ENCODE data around the gene CCDC157. TPM values are rescaled to one million over a fixed set of nuclear protein-coding genes. Genes with fewer than 3 reads are reported as not detected.

CCDC157 gene
- total RNA-seq, 2 experiments from 2014 or later = 2.2 to 2.4 TPM

DNA sequence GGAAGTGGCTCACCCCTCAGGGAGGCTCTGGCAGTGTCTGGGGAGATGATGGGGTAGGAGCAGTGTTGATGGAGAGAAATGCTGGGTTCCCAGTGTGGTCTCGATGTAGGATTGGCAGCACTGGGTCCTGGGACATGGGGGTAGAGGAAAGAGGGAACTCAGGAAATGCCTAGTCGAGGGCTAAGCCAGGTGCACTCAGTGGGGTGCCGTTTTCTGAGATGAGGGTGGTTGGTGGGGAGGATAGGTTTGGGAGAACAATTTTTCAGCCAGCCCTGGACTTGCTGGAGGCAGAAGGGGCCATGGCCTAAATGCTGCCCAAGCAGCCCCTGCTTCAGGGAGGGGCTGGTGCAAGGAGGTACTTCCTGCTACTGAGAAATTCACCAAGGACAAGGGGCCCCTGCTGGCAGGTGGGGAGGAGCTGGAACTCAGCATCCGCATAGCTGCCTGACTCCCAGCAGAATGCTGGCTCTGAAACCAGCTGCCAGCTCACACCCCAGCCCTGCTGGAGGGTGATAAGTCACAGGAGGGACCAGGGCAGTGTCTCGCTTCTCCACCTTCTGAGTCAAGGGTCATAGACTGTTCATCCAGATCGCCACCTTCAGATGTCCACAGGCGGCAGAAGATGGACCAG is 6.0 kb downstream of the CCDC157 start:
- CTCF ChIA-PET = no interaction called here
- POLR2A ChIA-PET = interaction anchor here (0.5 kb wide), 1 partner anchor 177 kb away, joined by 3 read pairs; no protein-coding TSS in a partner anchor
- Mint-ChIP-seq H3K9me3 (no peaks in the 10 kb centered on the region), H3K4me3 (no peak overlapping the region), H3K4me1 (ENCODE audit: low read depth) (peaks cover 2% of the 10 kb centered on the region), H3K27ac (no peak overlapping the region), H3K36me3 (ENCODE audit: low read depth) (no peaks in the 10 kb centered on the region), H3K27me3 (no peaks in the 10 kb centered on the region)
- intact Hi-C loops (cut with micrococcal nuclease) = no loop called here
- DNase-seq = no peak
- no peak for ATAC-seq
- TF ChIP-seq, protein P1, sequence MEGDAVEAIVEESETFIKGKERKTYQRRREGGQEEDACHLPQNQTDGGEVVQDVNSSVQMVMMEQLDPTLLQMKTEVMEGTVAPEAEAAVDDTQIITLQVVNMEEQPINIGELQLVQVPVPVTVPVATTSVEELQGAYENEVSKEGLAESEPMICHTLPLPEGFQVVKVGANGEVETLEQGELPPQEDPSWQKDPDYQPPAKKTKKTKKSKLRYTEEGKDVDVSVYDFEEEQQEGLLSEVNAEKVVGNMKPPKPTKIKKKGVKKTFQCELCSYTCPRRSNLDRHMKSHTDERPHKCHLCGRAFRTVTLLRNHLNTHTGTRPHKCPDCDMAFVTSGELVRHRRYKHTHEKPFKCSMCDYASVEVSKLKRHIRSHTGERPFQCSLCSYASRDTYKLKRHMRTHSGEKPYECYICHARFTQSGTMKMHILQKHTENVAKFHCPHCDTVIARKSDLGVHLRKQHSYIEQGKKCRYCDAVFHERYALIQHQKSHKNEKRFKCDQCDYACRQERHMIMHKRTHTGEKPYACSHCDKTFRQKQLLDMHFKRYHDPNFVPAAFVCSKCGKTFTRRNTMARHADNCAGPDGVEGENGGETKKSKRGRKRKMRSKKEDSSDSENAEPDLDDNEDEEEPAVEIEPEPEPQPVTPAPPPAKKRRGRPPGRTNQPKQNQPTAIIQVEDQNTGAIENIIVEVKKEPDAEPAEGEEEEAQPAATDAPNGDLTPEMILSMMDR (IDR thresholded peaks at IDR 0.05) = no peak

DNA sequence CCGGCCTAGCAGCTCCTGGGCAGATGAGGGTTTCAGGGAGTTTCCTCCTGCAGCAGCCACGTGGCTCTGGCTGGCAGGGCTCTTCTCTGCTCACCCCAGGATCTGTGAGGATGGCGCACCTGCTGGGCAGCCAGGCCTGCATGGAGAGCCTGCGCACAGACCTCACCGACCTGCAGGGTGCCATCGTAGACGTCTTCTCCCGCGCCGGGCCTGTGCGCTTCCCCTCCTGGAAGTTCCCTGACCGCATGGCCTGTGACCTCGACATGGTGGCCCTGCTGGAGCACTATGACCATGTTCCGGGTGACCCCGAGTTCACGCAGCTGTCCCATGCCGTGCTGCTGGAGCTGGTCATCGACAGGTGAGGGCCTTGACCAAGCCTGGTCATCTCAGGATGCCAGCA is 9.1 kb downstream of the CCDC157 start:
- Mint-ChIP-seq H3K9me3 (no peaks in the 10 kb centered on the region), H3K36me3 (ENCODE audit: low read depth) (no peaks in the 10 kb centered on the region), H3K4me1 (ENCODE audit: low read depth) (no peaks in the 10 kb centered on the region), H3K27me3 (no peaks in the 10 kb centered on the region), H3K4me3 (no peak overlapping the region), H3K27ac (no peak overlapping the region)
- ATAC-seq (no peak), DNase-seq (no peak)
- CTCF ChIA-PET = interaction anchor here (4.9 kb wide), 1 partner anchor 78 kb away, joined by 19 read pairs; no protein-coding TSS in a partner anchor
- TF ChIP-seq, protein P1 (IDR thresholded peaks at IDR 0.05) = no peak
- intact Hi-C loops (cut with micrococcal nuclease) = no loop called here
- POLR2A ChIA-PET = interaction anchor here (1.2 kb wide), 1 partner anchor 98 kb away, joined by 3 read pairs; no protein-coding TSS in a partner anchor

DNA sequence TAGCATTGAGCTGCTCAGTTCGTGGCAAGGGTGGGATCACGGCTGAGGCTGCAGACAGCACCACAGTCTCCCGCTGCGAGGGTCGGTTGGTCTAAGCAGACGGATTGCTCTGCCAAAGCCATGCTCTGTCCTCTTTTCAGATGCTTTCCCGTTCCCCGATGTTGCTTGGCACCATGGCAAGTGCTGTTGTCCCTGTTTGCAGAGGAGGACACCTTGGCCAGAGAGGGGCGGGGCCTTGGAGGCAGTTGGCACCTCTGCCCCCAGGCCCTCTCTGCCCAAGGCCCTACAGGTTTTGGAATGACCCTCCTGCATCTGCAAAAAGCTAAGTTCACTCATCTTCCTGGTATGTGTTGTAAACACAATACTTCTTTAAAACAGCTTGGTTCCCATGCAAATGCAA is 11.6 kb downstream of the CCDC157 start:
- TF ChIP-seq, protein P1 (IDR thresholded peaks at IDR 0.05) = no peak
- no peak for DNase-seq
- POLR2A ChIA-PET = interaction anchor here (0.9 to 1.3 kb wide), 5 partner anchors 12 to 79 kb away, joined by 3 read pairs; partner anchors contain the start of genes CASTOR1, CCDC157 and SF3A1
- Mint-ChIP-seq H3K27ac (no peak overlapping the region), H3K36me3 (ENCODE audit: low read depth) (no peaks in the 10 kb centered on the region), H3K9me3 (no peaks in the 10 kb centered on the region), H3K27me3 (no peaks in the 10 kb centered on the region), H3K4me1 (ENCODE audit: low read depth) (no peaks in the 10 kb centered on the region), H3K4me3 (no peak overlapping the region)
- ATAC-seq = no peak
- CTCF ChIA-PET = interaction anchor here (1.5 to 4.9 kb wide), 3 partner anchors 10 to 105 kb away, joined by 3 to 19 read pairs (median 3); no protein-coding TSS in a partner anchor
- intact Hi-C loops (cut with micrococcal nuclease) = no loop called here

DNA sequence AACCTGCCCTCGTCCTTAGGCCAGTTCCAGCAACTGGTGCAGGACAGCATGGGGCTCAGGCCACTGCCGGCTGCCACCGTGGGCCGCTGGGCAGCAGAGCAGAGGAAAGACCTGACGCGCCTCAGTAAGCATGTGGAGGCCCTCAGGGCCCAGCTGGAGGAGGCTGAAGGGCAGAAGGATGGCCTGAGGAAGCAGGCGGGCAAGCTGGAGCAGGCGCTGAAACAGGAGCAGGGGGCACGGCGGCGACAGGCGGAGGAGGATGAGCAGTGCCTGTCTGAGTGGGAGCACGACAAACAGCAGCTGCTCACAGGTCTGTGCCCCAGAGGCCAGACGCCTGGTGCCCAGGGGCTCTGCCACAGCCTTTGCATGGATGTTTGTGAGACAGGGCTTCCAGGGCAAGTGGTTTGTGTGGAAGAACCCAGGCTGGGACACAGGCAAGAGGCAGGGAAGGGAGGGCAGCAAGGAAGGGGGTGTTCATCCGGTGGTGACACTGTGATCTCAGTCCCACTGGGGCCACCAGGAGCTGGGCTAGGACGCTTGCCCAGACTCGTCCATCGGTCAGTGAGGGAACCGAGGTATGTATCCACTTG is 13.9 kb downstream of the CCDC157 start:
- no peak overlapping the region for H3K27ac Mint-ChIP-seq

More for the DNA sequence above, 13.9 kb downstream of the CCDC157 start:
- no peaks in the 10 kb centered on the region for H3K27me3 Mint-ChIP-seq
- TF ChIP-seq, protein P1 (IDR thresholded peaks at IDR 0.05) = no peak
- no peak overlapping the region for H3K4me3 Mint-ChIP-seq
- H3K36me3 Mint-ChIP-seq (ENCODE audit: low read depth) = no peaks in the 10 kb centered on the region
- ATAC-seq = no peak
- intact Hi-C loops (cut with micrococcal nuclease) = no loop called here
- H3K4me1 Mint-ChIP-seq (ENCODE audit: low read depth) = no peaks in the 10 kb centered on the region
- H3K9me3 Mint-ChIP-seq = no peaks in the 10 kb centered on the region
- CTCF ChIA-PET = interaction anchor here (4.9 kb wide), 1 partner anchor 83 kb away, joined by 19 read pairs; no protein-coding TSS in a partner anchor
- DNase-seq = no peak
- POLR2A ChIA-PET = no interaction called here

Data from activated CD8-positive, alpha-beta T cell treated with anti-CD3 and anti-CD28 coated beads for 36 hours (primary cell).